ENCODE measurements around the gene NOP9. TPM values are rescaled to one million over a fixed set of nuclear protein-coding genes. Genes with fewer than 3 reads are reported as not detected.

Gene NOP9
- total RNA-seq, 1 donor from 2014 or later, result 24.5 TPM

GRCh38 chr14:24327914-24328313 is 28.3 kb downstream of the NOP9 start:
- peak; percentile 39 for DNase-seq

GRCh38 chr14:24329073-24329663 is 29.5 kb downstream of the NOP9 start:
- DNase-seq, result no peak

DNA sequence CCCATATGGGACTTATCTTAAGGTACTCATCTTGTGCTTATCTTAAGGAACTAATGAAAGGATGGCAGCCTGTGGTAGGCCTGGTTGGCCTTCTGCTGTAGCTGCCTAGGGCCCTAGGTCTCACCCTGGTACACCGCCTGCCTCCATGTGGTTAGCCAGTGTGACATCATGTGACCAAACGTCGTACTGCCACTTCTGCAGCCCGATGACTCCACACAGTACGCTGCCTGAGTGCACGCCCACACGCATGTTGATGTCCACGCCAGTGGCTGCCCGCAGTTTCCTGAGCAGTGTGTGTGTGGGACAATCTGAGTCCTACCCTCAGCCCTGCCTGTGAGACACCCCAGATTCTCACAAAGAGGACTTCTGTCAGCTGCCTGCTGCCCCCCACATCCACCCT is 30.1 kb downstream of the NOP9 start:
- DNase-seq, result no peak

DNA sequence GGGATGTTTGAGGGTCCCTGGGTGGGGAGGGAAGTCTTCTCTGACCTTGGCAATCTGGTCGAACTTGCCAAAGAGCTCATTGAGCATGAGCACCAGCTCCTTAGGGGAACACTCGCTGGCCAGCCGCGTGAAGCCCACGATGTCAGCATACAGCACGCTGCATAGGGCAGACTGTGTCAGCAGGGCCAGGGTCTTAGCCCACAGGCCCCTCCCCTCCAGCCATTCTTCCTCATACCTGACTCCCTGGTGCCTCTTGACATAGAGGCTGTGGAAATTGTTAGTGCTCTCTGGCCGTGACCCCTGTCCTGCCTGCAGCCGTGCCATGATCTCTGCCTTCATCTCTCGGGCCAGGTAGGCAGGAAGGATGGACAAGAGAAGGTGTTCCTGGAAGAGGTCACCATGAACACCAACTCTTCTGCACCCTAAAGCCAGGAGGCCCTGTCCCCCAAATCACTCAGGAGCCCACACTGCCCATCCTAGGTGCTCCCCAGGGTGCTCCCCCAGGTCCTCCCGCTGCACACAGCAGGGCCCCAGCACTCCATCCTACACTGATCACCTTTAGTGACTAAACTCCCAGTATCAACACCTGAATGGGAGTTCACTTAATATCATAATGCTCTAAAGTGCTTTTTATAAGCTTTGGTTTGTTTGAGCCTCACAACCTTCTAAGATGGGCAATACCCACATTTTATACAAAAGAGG is 31.5 kb downstream of the NOP9 start:
- DNase-seq, result no peak

DNA sequence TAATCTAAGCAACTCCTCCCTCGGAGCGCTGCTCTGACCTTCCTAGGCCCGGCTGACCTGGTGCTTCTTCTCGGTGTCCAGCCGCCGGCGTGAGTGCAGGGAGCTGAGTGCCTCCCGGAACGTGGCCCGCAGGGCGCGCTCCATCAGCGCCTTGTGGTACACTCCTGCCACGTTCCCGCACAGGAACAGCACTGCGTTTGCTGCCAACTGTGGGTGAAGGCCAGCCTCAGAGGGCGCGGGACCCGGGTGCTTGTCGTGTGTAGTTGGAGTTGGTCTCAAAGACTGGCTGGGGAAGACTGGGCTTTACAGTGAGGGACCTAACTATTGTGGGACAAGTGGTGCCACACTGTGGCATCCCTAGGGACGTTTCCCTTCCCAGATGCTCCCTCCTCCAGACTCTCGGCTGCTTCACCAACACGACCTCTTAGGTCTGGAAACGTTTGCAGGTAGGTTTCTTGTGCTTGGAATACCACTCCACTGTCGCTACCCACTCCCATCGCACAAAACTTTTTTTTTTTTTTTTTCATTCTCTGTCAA is 32.1 kb downstream of the NOP9 start:
- no peak for DNase-seq

DNA sequence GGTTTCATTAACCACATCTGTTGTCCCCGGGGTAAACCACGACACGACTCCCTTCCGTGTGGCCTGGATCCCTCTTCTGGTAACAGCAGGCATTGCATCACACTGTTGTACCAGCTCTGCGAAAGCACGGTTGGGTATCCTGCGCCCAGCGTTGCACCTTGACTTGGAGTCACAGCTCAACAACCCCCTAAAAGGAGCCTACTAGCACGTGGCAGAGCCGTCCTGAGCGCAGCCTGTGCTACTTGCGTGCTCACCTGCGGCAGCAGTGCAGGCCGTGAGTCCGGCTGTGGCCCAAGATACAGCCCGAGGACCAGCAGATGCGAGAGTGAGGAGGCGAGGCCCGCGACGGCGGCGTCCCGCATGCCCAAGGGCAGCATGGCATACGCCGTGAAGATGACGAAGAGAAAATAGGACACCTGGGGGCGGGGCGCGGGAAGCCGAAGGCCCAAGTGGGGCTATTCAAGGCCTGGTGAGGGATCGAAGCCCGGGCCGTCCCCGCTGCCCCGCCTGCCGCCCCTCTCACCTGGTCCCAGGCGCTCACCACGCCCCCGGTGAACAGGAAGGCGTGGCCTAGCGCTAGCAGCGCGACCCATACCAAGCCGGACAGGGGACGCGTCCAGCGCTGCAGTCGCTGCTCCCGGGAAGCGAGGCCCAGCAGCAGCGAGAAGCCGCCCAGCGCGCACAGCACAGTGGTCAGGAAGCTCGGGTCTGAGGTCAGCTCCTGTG is 32.8 kb downstream of the NOP9 start:
- peak; percentile 81 for DNase-seq

GRCh38 chr14:24334431-24335291 is 35.0 kb downstream of the NOP9 start, which contains the start of gene ADCY4:
ADCY4 (minus strand) TSS chr14:24335071; CDS start chr14:24334652, 419 bp downstream.
- no peak for DNase-seq

DNA sequence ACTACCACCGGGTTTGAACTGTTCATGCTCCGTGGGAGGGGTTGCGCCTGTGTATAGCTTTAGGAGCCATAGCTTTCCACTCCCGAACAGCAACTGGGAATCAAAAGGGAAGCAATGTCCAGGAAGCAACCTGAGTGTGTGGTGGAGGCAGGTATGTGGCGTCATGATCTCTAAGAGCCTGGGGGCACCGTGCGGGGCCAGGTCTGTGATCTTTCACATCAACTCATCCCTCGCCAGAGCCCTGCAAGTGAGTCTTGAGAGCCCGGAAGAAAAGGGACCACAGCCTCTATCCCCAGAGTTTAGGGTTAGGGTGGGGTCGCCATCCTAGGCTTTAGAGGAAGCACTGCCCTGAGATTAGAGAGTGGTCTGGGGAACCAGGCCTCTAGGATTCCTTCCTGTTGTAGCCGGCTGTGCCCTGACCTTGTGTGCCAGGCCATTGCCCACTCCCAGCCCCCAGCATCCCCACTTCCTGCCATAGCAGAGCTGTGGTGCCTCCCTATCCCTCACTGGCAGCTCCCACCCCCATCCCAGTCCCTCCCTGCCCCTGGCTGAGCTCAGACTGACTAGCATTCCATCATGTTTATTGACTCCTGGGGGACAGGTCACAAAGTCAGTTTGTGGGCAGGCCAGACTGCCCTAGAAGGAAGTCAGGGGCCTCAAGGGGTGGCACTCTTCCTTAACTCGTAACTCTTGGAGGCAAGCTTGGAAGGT is 36.0 kb downstream of the NOP9 start:
- no peak for DNase-seq

- no peak for DNase-seq
These were observed 37.6 kb downstream of the NOP9 start for GRCh38 chr14:24337144-24337823.

GRCh38 chr14:24337824-24338175 is 38.1 kb downstream of the NOP9 start:
- DNase-seq, result no peak

DNA sequence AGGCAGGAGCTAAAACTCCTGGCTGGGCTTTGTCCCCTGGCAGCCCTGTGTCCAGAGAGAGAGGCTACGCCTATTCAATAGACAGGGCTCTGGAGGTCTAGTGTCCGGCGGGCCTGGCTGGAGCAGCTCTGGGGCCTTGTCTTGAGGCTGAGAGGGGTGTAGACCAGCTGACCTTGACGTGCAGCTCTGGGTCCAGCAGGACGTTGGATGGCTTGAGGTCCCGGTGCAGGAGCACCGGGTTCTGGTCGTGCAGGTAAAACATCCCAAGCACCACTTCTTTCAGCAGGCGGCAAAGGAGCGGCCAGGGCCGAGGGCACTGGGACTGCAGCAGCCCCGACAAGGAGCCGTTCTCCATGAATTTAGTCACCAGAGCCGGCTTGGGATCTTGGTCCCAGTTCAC is 39.2 kb downstream of the NOP9 start:
- no peak for DNase-seq

GRCh38 chr14:24339284-24340151 is 39.9 kb downstream of the NOP9 start, which contains the start of gene RIPK3:
RIPK3 (minus strand) TSS chr14:24339991; CDS start chr14:24339826, 165 bp downstream.
- DNase-seq, result peak; percentile 44

GRCh38 chr14:24340606-24341005 is 41.0 kb downstream of the NOP9 start:
- no peak for DNase-seq

GRCh38 chr14:24342889-24343288 is 43.2 kb downstream of the NOP9 start:
- DNase-seq, result no peak

- no peak for DNase-seq
These were observed 44.4 kb downstream of the NOP9 start for GRCh38 chr14:24343795-24344660.

- DNase-seq, result no peak
These were observed 47.5 kb downstream of the NOP9 start for GRCh38 chr14:24347134-24347533.

DNA sequence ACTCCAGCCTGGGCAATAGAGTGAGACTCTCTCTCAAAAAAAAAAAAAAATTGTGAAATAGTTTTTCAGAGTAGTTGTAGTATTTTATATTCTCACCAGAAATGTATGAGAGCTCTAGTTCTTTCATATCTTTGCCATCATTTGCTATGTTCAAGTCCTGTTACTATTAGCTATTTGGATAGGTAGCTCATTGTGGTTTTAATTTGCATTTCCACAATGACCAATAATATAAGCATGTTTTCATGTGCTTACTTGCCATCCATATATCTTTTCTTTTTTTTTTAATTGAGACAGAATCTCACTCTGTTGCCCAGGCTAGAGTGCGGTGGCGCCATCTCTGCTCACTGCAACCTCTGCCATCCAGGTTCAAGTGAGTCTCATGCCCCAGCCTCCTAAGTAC is 48.5 kb downstream of the NOP9 start:
- DNase-seq, result no peak

- DNase-seq, result no peak
These were observed 50.1 kb downstream of the NOP9 start for GRCh38 chr14:24349742-24350141.

DNA sequence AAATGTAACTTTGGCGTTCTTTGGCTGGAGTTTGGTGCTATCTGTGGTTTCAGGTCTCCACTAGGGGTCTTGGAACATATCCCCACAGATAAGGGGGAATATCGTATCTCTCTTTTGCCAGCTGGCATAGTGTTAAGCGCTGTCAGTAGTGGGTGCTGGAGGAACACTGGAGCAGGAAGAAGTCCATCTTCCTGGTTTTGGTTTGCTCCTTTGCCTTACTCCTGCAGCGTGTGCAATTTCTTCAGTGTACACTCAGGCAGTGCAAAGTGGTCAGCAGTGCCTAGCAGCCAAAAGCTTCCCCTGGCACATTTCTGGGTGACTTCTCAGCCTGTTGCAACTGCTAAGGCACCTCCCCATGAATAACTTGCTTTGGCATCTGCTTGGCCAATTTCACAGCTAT is 51.9 kb downstream of the NOP9 start:
- DNase-seq, result peak; percentile 38
